A673 (cell line): ENCODE results near the gene PKN1. TPM values are rescaled to one million over a fixed set of nuclear protein-coding genes. Genes with fewer than 3 reads are reported as not detected.

ENCODE experiments used
- BruUV-seq: library from RNA; stranded (reverse); fragments of 400-500 nt; replicated peaks from 2 replicates; lab custom pipeline; 2021; lab: Mats Ljungman, UMichigan
- CTCF ChIA-PET: fragments of 300-600 bp; sonication (Branson Sonifier 250); formaldehyde crosslinking; loops from one replicate; lab custom pipeline; 2022; ENCODE audit warnings: antibody characterized with exemption; lab: Charles Lee
- POLR2A ChIA-PET: fragments of 300-600 bp; sonication (Branson Sonifier 250); formaldehyde crosslinking; loops from one replicate; lab custom pipeline; 2022; ENCODE audit warnings: antibody characterized with exemption; ENCODE audit not compliant: low non-redundant PET; lab: Charles Lee
- DNase-seq: peaks from one replicate; pipeline ENCODE4 v3.0.0-alpha.2; 2015; ENCODE audit warnings: low spot score
- H3K27ac ChIP-seq: fragments of 200-600 bp; sonication (generic); 2 replicates; pipeline ENCODE4 v1.5.1; 2016; ENCODE audit warnings: mixed run types, low read depth, mild to moderate bottlenecking, mixed read lengths, antibody characterized with exemption, low read length; ENCODE audit not compliant: poor library complexity, severe bottlenecking
- H3K27me3 ChIP-seq: fragments of 200-600 bp; sonication (generic); replicated peaks from 2 replicates; pipeline ENCODE4 v1.6.1; 2017; ENCODE audit warnings: mixed run types, low read depth, mild to moderate bottlenecking, mixed read lengths, antibody characterized with exemption, low read length; ENCODE audit not compliant: insufficient read depth, poor library complexity
- H3K36me3 ChIP-seq: fragments of 200-600 bp; sonication (generic); 2 replicates; pipeline ENCODE4 v1.6.1; 2016; ENCODE audit warnings: mixed run types, mild to moderate bottlenecking, mixed read lengths, antibody characterized with exemption, low read length; ENCODE audit not compliant: insufficient read depth, poor library complexity, severe bottlenecking
- H3K4me1 ChIP-seq: fragments of 200-600 bp; sonication (generic); 2 replicates; pipeline ENCODE4 v1.6.1; 2017; ENCODE audit warnings: mixed run types, mild to moderate bottlenecking, mixed read lengths, antibody characterized with exemption, low read length; ENCODE audit not compliant: insufficient read depth, poor library complexity, severe bottlenecking
- H3K4me3 ChIP-seq: fragments of 200-600 bp; sonication (generic); 2 replicates; pipeline ENCODE4 v1.5.1; 2016; ENCODE audit warnings: low read depth, mixed run types, mild to moderate bottlenecking, mixed read lengths, low read length; ENCODE audit not compliant: poor library complexity, severe bottlenecking
- H3K9me3 ChIP-seq: fragments of 200-600 bp; sonication (generic); 2 replicates; pipeline ENCODE4 v1.6.1; 2016; ENCODE audit warnings: mixed run types, low read depth, mild to moderate bottlenecking, mixed read lengths, antibody characterized with exemption, low read length; ENCODE audit not compliant: poor library complexity, severe bottlenecking
- EZH2 ChIP-seq: fragments of 200-600 bp; sonication (generic); IDR thresholded peaks from 2 replicates; pipeline ENCODE4 v1.6.1; 2017; ENCODE audit warnings: borderline replicate concordance, low read depth, mild to moderate bottlenecking, mixed read lengths, antibody characterized with exemption, low read length; ENCODE audit not compliant: poor library complexity, severe bottlenecking
- intact Hi-C: fragments of 100-400 bp; cut with micrococcal nuclease; formaldehyde crosslinking; loops from one replicate; pipeline ENCODE4 v1.10.0; 2022; ENCODE audit not compliant: unreplicated experiment
- total RNA-seq: library from RNA; stranded (reverse); gene quantifications from 2 replicates; pipeline ENCODE4 v1.2.3, GENCODE V29; 2021
- TF ChIP-seq, protein P1 (sequence below): fragments of 300-800, 200-600 bp; sonication (generic); conservative IDR thresholded peaks from 2 replicates; pipeline ENCODE4 v1.5.1; 2017; ENCODE audit warnings: low read depth, mild to moderate bottlenecking, antibody characterized with exemption, low read length, moderate library complexity, mixed read lengths

The PKN1 gene
- total RNA-seq, 1 experiment from 2014 or later: 91.4 TPM

DNA sequence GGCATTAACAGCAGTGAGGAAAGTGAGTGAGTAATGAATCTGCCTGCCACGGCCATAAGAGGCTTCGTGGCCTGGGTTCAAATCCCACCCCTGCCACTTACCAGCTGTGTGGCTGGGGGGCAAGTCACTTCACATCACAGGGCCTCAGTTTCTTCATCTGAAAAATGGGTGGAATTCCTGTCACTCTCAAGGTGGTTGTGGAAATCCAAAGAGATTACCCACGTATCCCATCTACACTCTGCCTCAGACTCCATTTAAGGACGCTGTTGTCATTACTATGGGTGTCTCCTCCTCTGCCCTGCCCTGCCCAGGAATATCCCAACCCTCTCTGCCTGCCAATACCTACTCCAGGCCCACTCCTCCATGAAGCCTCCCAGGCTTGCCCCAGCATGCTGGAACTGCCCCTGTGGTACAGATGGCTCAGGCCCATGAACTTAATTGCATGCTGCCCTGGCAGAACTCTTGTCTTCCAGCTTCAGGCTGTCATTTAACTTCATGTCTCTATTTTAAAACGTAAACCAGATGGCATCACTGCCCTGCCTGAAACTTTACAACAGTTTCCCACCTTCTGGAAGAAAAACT is 59.7 kb downstream of the PKN1 start:
- H3K27me3 ChIP-seq: no peaks in the 10 kb centered on the region
- peaks cover 12% of the 10 kb centered on the region for H3K4me1 ChIP-seq
- ChIA-PET POLR2A (no interaction called here), CTCF (no interaction called here)
- no peaks in the 10 kb centered on the region for H3K9me3 ChIP-seq
- H3K27ac ChIP-seq: no peak overlapping the region
- no peak overlapping the region for H3K4me3 ChIP-seq
- no peak for DNase-seq
- TF ChIP-seq, protein P1, sequence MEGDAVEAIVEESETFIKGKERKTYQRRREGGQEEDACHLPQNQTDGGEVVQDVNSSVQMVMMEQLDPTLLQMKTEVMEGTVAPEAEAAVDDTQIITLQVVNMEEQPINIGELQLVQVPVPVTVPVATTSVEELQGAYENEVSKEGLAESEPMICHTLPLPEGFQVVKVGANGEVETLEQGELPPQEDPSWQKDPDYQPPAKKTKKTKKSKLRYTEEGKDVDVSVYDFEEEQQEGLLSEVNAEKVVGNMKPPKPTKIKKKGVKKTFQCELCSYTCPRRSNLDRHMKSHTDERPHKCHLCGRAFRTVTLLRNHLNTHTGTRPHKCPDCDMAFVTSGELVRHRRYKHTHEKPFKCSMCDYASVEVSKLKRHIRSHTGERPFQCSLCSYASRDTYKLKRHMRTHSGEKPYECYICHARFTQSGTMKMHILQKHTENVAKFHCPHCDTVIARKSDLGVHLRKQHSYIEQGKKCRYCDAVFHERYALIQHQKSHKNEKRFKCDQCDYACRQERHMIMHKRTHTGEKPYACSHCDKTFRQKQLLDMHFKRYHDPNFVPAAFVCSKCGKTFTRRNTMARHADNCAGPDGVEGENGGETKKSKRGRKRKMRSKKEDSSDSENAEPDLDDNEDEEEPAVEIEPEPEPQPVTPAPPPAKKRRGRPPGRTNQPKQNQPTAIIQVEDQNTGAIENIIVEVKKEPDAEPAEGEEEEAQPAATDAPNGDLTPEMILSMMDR: no peak
- TF ChIP-seq EZH2: no peak
- intact Hi-C loops: no loop called here
- peaks cover 5% of the 10 kb centered on the region for H3K36me3 ChIP-seq
- no TSS peak for BruUV-seq

- intact Hi-C loops: no loop called here
- H3K9me3 ChIP-seq: no peaks in the 10 kb centered on the region
- H3K4me1 ChIP-seq: peaks cover 12% of the 10 kb centered on the region
- ChIA-PET CTCF (no interaction called here), POLR2A (no interaction called here)
- H3K27ac ChIP-seq: peak overlapping the region; percentile 52
- H3K27me3 ChIP-seq: no peaks in the 10 kb centered on the region
- H3K4me3 ChIP-seq: peak overlapping the region; percentile 81
- H3K36me3 ChIP-seq: peaks cover 5% of the 10 kb centered on the region
- TF ChIP-seq, protein P1: no peak
- no peak for TF ChIP-seq EZH2
- DNase-seq: no peak
- BruUV-seq: no TSS peak
Measured at GRCh38 chr19:14494411-14494810, 61.3 kb downstream of the PKN1 start.

DNA sequence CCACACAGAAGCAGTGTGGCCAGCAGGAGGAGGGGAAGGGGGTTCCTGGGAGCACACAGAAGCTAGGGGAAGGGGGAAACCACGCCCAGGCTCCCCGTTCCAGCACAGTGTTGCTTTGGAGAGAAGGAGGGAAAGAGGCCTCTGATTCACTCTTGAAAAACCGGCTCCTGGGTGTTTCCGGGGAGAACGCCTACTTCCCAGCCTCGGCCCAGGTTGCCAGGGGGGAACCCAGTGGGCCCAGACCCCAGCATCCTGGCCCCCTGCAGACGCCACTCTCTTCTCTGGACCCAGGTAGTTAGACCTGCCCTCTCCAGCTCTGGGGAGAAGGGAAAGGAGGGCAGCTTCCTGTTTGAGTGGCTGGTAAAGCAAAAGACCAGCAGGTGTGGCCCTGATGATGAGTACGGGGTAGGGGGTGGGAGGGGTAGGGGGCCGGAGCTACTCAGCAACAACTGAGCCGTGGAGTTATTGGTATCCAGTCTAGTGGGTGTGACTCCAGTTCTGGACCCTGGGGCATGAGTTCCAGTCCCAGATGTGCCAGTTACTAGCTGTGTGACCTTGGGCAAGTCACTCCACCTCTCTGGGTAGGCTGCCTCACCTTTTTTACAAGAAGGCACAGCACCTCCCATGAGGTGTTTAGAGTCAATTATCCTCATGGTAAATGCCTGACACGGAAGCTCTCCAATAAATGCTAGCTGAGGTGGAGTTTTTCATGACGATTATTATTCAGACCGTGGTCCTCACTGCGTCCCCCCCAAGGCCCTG is 62.0 kb downstream of the PKN1 start:
- Histone ChIP-seq H3K4me3 (peak overlapping the region; percentile 81), H3K9me3 (no peaks in the 10 kb centered on the region), H3K4me1 (peaks cover 12% of the 10 kb centered on the region), H3K27me3 (no peaks in the 10 kb centered on the region), H3K27ac (peak overlapping the region; percentile 61), H3K36me3 (no peaks in the 10 kb centered on the region)
- TF ChIP-seq, protein P1: no peak
- no peak for TF ChIP-seq EZH2
- CTCF ChIA-PET: interaction anchor here (0.6 kb wide), 1 partner anchor 12 kb away, joined by 4 read pairs; no protein-coding TSS in a partner anchor
- no peak for DNase-seq
- intact Hi-C loops: no loop called here
- POLR2A ChIA-PET: interaction anchor here (0.6 kb wide), 1 partner anchor 329 kb away, joined by 10 read pairs; no protein-coding TSS in a partner anchor
- BruUV-seq: no TSS peak
